ENCODE measurements around the gene B3GNT9.

GRCh38 chr16:67109407-67110135 lies 41.2 kb downstream of the B3GNT9 start, which contains the start of gene PHAF1:
- no peak for TF ChIP-seq CTCF (conservative IDR thresholded peaks at IDR 0.05 in 1 of 2, IDR thresholded peaks at IDR 0.05 in 1 of 2; ENCODE audit: extremely low read depth in 1 of 2, insufficient read depth in 1 of 2, low read depth in 1 of 2, low read length in 2 of 2)
- no peak for TF ChIP-seq EZH2 (IDR thresholded peaks at IDR 0.05; ENCODE audit: borderline replicate concordance, low read length)

Data from mammary epithelial cell (primary cell).